NCI-H345 treated with DMSO at 0.1 percent for 48 hours (cell line): Measurements from ENCODE around the gene RPL28.
"Not testable (repeated sequence)": the region's sequence is repeated elsewhere in the genome, so short reads cannot be mapped to it uniquely, and the experiment has no call there.

Experiments used
- DNase-seq: peaks from one replicate; lab custom pipeline; 2025; ENCODE audit not compliant: unreplicated experiment; lab: John Stamatoyannopoulos, UW

The RPL28 gene

GRCh38 chr19:55421281-55421680 is 35.5 kb downstream of the RPL28 start:
- DNase-seq = not testable (repeated sequence)

GRCh38 chr19:55423225-55424005 is 37.7 kb downstream of the RPL28 start:
- no peak for DNase-seq

GRCh38 chr19:55424518-55424917 is 38.8 kb downstream of the RPL28 start:
- DNase-seq = no peak

GRCh38 chr19:55426042-55426441 is 40.3 kb downstream of the RPL28 start:
- no peak for DNase-seq

- no peak for DNase-seq
These were observed 45.5 kb downstream of the RPL28 start for GRCh38 chr19:55431183-55431582.

GRCh38 chr19:55432241-55432959 is 46.7 kb downstream of the RPL28 start:
- no peak for DNase-seq

GRCh38 chr19:55433292-55433691 is 47.6 kb downstream of the RPL28 start:
- no peak for DNase-seq

- DNase-seq = no peak
These were observed 48.7 kb downstream of the RPL28 start for GRCh38 chr19:55434356-55434919.

- DNase-seq = no peak
These were observed 49.3 kb downstream of the RPL28 start for GRCh38 chr19:55435020-55435419.

GRCh38 chr19:55436847-55437246 is 51.1 kb downstream of the RPL28 start:
- DNase-seq = no peak

- no peak for DNase-seq
These were observed 51.7 kb downstream of the RPL28 start for GRCh38 chr19:55437410-55437809.

GRCh38 chr19:55439052-55439451 is 53.3 kb downstream of the RPL28 start:
- DNase-seq = no peak

GRCh38 chr19:55440411-55441105 is 54.8 kb downstream of the RPL28 start:
- no peak for DNase-seq

- DNase-seq = no peak
These were observed 55.6 kb downstream of the RPL28 start for GRCh38 chr19:55441319-55441691.

- DNase-seq = no peak
These were observed 56.1 kb downstream of the RPL28 start for GRCh38 chr19:55441692-55442321.

GRCh38 chr19:55442372-55442961 is 56.7 kb downstream of the RPL28 start:
- DNase-seq = no peak

GRCh38 chr19:55443045-55443823 is 57.5 kb downstream of the RPL28 start, which contains the start of gene SHISA7:
Gene SHISA7, minus strand, starts transcription at chr19:55443300. Its CDS starts 437 bp downstream, at chr19:55442863.
- no peak for DNase-seq

GRCh38 chr19:55443824-55444480 is 58.2 kb downstream of the RPL28 start:
- DNase-seq = no peak

- no peak for DNase-seq
These were observed 58.9 kb downstream of the RPL28 start for GRCh38 chr19:55444646-55445045.
